Stomach (tissue), 9 donors: Measurements from ENCODE around the gene INSYN2B. TPM values are rescaled to one million over a fixed set of nuclear protein-coding genes. Genes with fewer than 3 reads are reported as not detected.
A peak's percentile ranks its signal among the peaks of the same experiment; 100 is the strongest.

Experiments used
- DNase-seq, 2 donors: peaks; one replicate each; pipeline versions ENCODE4 v3.0.0 to v3.0.0-alpha.2; 2013 to 2019
- H3K27ac ChIP-seq, 5 donors: fragments of 200-600 bp in 4 of 5; sonication (generic) in 4 of 5; one replicate each; pipeline ENCODE4 v1.5.1; 2013 to 2019; ENCODE audit warnings: mild to moderate bottlenecking in 1 of 5, moderate library complexity in 1 of 5
- H3K27me3 ChIP-seq, 3 donors: fragments of 200-600 bp; sonication (generic); one replicate each; pipeline ENCODE4 v1.5.1; 2017 to 2019; ENCODE audit warnings: mixed run types in 1 of 3
- H3K36me3 ChIP-seq, 4 donors: fragments of 200-600 bp; sonication (generic); 1 replicate in 3 of 4; 2 replicates in 1 of 4; pipeline ENCODE4 v1.5.1; 2016 to 2019
- H3K4me1 ChIP-seq, 4 donors: fragments of 200-600 bp; sonication (generic); one replicate each; pipeline ENCODE4 v1.5.1; 2016 to 2019
- H3K4me3 ChIP-seq, 4 donors: fragments of 200-600 bp; sonication (generic) in 3 of 4; one replicate each; pipeline ENCODE4 v1.5.1; 2016 to 2019; ENCODE audit warnings: mild to moderate bottlenecking in 1 of 4
- H3K9me3 ChIP-seq, 4 donors: fragments of 200-600 bp; sonication (generic); one replicate each; pipeline ENCODE4 v1.5.1; 2016 to 2019
- CTCF ChIP-seq, 7 experiments: fragments of 450-650 bp in 4 of 7; fragments of 200-600 bp in 3 of 7; sonication (generic) in 3 of 7; IDR thresholded peaks; one replicate each; pipeline ENCODE4 v1.5.1; 2016 to 2019; ENCODE audit warnings: antibody characterized with exemption in 7 of 7, control low read depth in 2 of 7, mild to moderate bottlenecking in 1 of 7
- EP300 ChIP-seq: sonication (generic); formaldehyde crosslinking; IDR thresholded peaks from one replicate; pipeline ENCODE4 v1.6.1; 2017; ENCODE audit warnings: antibody characterized with exemption
- POLR2A ChIP-seq, 4 donors: fragments of 450-650 bp; IDR thresholded peaks; one replicate each; pipeline ENCODE4 v1.6.1; 2016; ENCODE audit warnings: antibody characterized with exemption in 4 of 4, control low read depth in 2 of 4, mild to moderate bottlenecking in 1 of 4, moderate library complexity in 1 of 4
- POLR2AphosphoS5 ChIP-seq, 3 donors: sonication (generic); formaldehyde crosslinking; IDR thresholded peaks; one replicate each; pipeline ENCODE4 v1.6.1; 2016; ENCODE audit warnings: antibody characterized with exemption in 3 of 3
- WGBS, 5 donors: extraction: QIAGEN DNeasy Blood & Tissue Kit in 3 of 5; methylation state at CpG; one replicate each; pipeline versions ENCODE4 v1.1.5 to v1.1.7; 2013 to 2018; 5-methylcytosine and 5-hydroxymethylcytosine counted together
- intact Hi-C: fragments of 100-400 bp; cut with DNase I; formaldehyde crosslinking; loops from one replicate; pipeline ENCODE4 v1.15.1; 2023; ENCODE audit warnings: low total_unique reads
- polyA plus RNA-seq, 3 donors: library from polyadenylated mRNA; stranded (reverse); fragments of 200-250 nt; gene quantifications; one replicate each; pipeline ENCODE4 v1.2.3, GENCODE V29; 2013
- total RNA-seq, 5 donors: library from RNA; depleted of rRNA; stranded (reverse); fragments of >200 nt; gene quantifications; one replicate each; pipeline versions ENCODE4 v1.1.0 to v1.2.3, GENCODE V29; 2014 to 2016
- donor health status: healthy with polysubstance abuse.
- donor health status: Bipolar disorder and iron deficiency.
- donor health status: healthy.

INSYN2B gene
- total and polyA plus RNA-seq, 8 donors, result 0.18 to 0.19 TPM; not detected in 6

GRCh38 chr5:169918228-169918627 lies 62.1 kb downstream of the INSYN2B start:
- H3K27me3 ChIP-seq, result no peaks in the 10 kb centered on the region
- no peak overlapping the region for H3K27ac ChIP-seq
- H3K4me1 ChIP-seq, result no peaks in the 10 kb centered on the region
- intact Hi-C loops, result no loop called here
- TF ChIP-seq POLR2AphosphoS5 (IDR thresholded peaks at IDR 0.05), result no peak
- TF ChIP-seq EP300, result no peak
- no peak for TF ChIP-seq POLR2A (IDR thresholded peaks at IDR 0.05)
- no peak for TF ChIP-seq CTCF (IDR thresholded peaks at IDR 0.05)
- H3K9me3 ChIP-seq, result no peaks in the 10 kb centered on the region
- H3K4me3 ChIP-seq, result no peak overlapping the region
- H3K36me3 ChIP-seq, result no peaks in the 10 kb centered on the region
- DNase-seq, result no peak
- 78 to 85% (median 84%) methylated on average over 2 of the region's 2 CpGs for whole genome bisulfite sequencing, 5 donors

- no peaks in the 10 kb centered on the region for H3K9me3 ChIP-seq
- no peaks in the 10 kb centered on the region for H3K27me3 ChIP-seq
- 85 to 91% (median 88%) methylated on average over 2 of the region's 2 CpGs for WGBS, 5 donors
- TF ChIP-seq CTCF (IDR thresholded peaks at IDR 0.05), result no peak
- TF ChIP-seq POLR2A (IDR thresholded peaks at IDR 0.05), result no peak
- TF ChIP-seq EP300, result no peak
- no peak for TF ChIP-seq POLR2AphosphoS5 (IDR thresholded peaks at IDR 0.05)
- intact Hi-C loops, result no loop called here
- H3K4me1 ChIP-seq, result no peaks in the 10 kb centered on the region
- H3K27ac ChIP-seq, result no peak overlapping the region
- no peak for DNase-seq
- H3K4me3 ChIP-seq, result no peak overlapping the region
- H3K36me3 ChIP-seq, result no peaks in the 10 kb centered on the region
These were observed 62.8 kb downstream of the INSYN2B start for GRCh38 chr5:169917500-169917899.

GRCh38 chr5:169914766-169915165 lies 65.5 kb downstream of the INSYN2B start:
- H3K27ac ChIP-seq, result no peak overlapping the region
- H3K4me1 ChIP-seq, result no peaks in the 10 kb centered on the region
- TF ChIP-seq POLR2A (IDR thresholded peaks at IDR 0.05) (no peak), POLR2AphosphoS5 (IDR thresholded peaks at IDR 0.05) (no peak), CTCF (IDR thresholded peaks at IDR 0.05) (no peak), EP300 (no peak)
- 48 to 63% (median 52%) methylated on average over 2 of the region's 2 CpGs for WGBS, 5 donors
- DNase-seq, result peak in 1 of 2 donors; percentile 64
- no peaks in the 10 kb centered on the region for H3K27me3 ChIP-seq
- no peak overlapping the region for H3K4me3 ChIP-seq
- no peaks in the 10 kb centered on the region for H3K36me3 ChIP-seq
- intact Hi-C loops, result no loop called here
- no peaks in the 10 kb centered on the region for H3K9me3 ChIP-seq

GRCh38 chr5:169913479-169913878 lies 66.8 kb downstream of the INSYN2B start:
- Histone ChIP-seq H3K27ac (no peak overlapping the region), H3K36me3 (no peaks in the 10 kb centered on the region), H3K4me3 (no peak overlapping the region), H3K27me3 (no peaks in the 10 kb centered on the region), H3K4me1 (no peaks in the 10 kb centered on the region), H3K9me3 (no peaks in the 10 kb centered on the region)
- TF ChIP-seq POLR2AphosphoS5 (IDR thresholded peaks at IDR 0.05) (no peak), POLR2A (IDR thresholded peaks at IDR 0.05) (no peak)
- DNase-seq, result no peak
- intact Hi-C loops, result no loop called here
- 73 to 81% (median 78%) methylated on average over 2 of the region's 2 CpGs for WGBS, 5 donors

- intact Hi-C loops, result no loop called here
- Histone ChIP-seq H3K4me3 (no peak overlapping the region), H3K27ac (no peak overlapping the region), H3K9me3 (no peaks in the 10 kb centered on the region), H3K27me3 (no peaks in the 10 kb centered on the region), H3K36me3 (no peaks in the 10 kb centered on the region), H3K4me1 (no peaks in the 10 kb centered on the region)
- TF ChIP-seq POLR2A (IDR thresholded peaks at IDR 0.05), result no peak
- no peak for TF ChIP-seq EP300
- no peak for TF ChIP-seq CTCF (IDR thresholded peaks at IDR 0.05)
- TF ChIP-seq POLR2AphosphoS5 (IDR thresholded peaks at IDR 0.05), result no peak
- WGBS, 5 donors, result 77 to 82% (median 80%) methylated on average over 4 of the region's 4 CpGs
- DNase-seq, result no peak
These were observed 68.7 kb downstream of the INSYN2B start for GRCh38 chr5:169911448-169912212.
